Lower leg skin (tissue), 4 donors: Measurements from ENCODE around the gene TSEN2. TPM values are rescaled to one million over a fixed set of nuclear protein-coding genes. Genes with fewer than 3 reads are reported as not detected.

ENCODE experiments used
- DNase-seq, 2 donors: peaks; one replicate each; pipeline ENCODE4 v3.0.0-alpha.2; 2019; ENCODE audit warnings: low spot score in 2 of 2
- H3K4me3 ChIP-seq: fragments of 200-600 bp; sonication (generic); 2 replicates; pipeline ENCODE4 v1.5.1; 2017; ENCODE audit warnings: mild to moderate bottlenecking, low read depth; ENCODE audit not compliant: poor library complexity, severe bottlenecking
- POLR2A ChIP-seq, 2 donors: fragments of 450-650 bp; IDR thresholded peaks; one replicate each; pipeline ENCODE4 v1.6.1; 2016 to 2017; ENCODE audit warnings: antibody characterized with exemption in 2 of 2, mild to moderate bottlenecking in 1 of 2, moderate library complexity in 1 of 2
- WGBS, 2 donors: methylation state at CpG; one replicate each; pipeline ENCODE4 v1.1.5; 2018; 5-methylcytosine and 5-hydroxymethylcytosine counted together
- intact Hi-C: fragments of 100-400 bp; cut with DNase I; formaldehyde crosslinking; loops from one replicate; pipeline ENCODE4 v1.15.0; 2023; ENCODE audit warnings: low total_unique reads
- total RNA-seq, 4 donors: library from RNA; depleted of rRNA; stranded (reverse); fragments of >200 nt; gene quantifications; one replicate each; pipeline ENCODE4 v1.1.0, GENCODE V29; 2016
- TF ChIP-seq, protein P1 (sequence below), 3 donors: fragments of 450-650 bp; IDR thresholded peaks; one replicate each; pipeline ENCODE4 v1.5.1; 2016; ENCODE audit warnings: antibody characterized with exemption in 3 of 3, mild to moderate bottlenecking in 3 of 3, moderate library complexity in 2 of 3

Gene TSEN2
- total RNA-seq, 4 donors from 2014 or later: 7.8 to 17.8 (median 12.7) TPM

DNA sequence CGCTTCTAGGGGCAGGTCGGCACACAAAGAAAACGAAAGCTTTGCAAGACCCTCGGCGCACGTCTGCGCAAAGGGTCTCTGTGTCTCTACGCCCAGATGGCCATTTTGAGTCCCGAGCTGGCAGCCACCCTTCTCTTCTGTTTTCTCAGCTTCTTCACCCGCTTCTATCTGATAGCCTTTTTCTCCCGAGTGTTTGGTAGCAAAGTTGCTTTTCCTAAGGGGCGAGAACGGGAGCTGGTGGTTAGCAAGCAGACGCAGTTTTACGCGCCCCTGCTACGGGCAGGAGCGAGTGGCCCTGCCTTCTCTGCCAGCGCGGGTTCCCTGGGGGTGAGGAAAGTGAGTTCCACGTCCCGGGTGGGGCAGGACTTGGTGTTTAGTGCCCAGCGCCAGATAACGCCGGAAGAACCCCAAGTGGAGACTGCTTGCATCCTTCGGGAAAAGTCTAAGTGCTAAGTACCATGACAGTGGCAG lies 69.7 kb downstream of the TSEN2 start:
- TF ChIP-seq, protein P1, sequence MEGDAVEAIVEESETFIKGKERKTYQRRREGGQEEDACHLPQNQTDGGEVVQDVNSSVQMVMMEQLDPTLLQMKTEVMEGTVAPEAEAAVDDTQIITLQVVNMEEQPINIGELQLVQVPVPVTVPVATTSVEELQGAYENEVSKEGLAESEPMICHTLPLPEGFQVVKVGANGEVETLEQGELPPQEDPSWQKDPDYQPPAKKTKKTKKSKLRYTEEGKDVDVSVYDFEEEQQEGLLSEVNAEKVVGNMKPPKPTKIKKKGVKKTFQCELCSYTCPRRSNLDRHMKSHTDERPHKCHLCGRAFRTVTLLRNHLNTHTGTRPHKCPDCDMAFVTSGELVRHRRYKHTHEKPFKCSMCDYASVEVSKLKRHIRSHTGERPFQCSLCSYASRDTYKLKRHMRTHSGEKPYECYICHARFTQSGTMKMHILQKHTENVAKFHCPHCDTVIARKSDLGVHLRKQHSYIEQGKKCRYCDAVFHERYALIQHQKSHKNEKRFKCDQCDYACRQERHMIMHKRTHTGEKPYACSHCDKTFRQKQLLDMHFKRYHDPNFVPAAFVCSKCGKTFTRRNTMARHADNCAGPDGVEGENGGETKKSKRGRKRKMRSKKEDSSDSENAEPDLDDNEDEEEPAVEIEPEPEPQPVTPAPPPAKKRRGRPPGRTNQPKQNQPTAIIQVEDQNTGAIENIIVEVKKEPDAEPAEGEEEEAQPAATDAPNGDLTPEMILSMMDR (IDR thresholded peaks at IDR 0.05): no peak
- TF ChIP-seq POLR2A (IDR thresholded peaks at IDR 0.05): no peak
- no peak overlapping the region for H3K4me3 ChIP-seq
- 6 to 22% methylated on average over 26 of the region's 26 CpGs for WGBS, 2 donors
- intact Hi-C loops: no loop called here
- DNase-seq: peak in 1 of 2 donors; percentile 85

DNA sequence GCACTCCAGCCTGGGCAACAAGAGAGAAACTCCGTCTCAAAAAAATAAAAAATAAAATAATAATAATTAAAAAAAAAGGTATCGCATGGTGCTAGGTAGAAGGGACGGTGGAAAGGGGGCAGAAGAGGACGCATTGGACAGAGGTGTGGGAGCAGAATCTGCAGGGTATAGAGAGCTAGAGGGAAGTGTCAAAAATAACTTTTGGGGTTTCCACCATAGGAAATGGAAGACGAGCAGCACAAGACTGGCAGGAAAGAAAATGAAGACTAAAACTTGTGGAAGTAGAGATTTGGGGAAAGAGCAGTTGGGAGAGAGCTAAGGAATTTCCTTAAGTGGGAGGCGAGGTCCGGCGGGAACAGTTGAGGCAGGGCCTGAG lies 72.0 kb downstream of the TSEN2 start:
- WGBS, 2 donors: 3% methylated on average over 8 of the region's 8 CpGs
- intact Hi-C loops: no loop called here
- peak in 1 of 2 donors; percentile 74 for DNase-seq
- TF ChIP-seq, protein P1 (IDR thresholded peaks at IDR 0.05): no peak
- H3K4me3 ChIP-seq: peak overlapping the region; percentile 18

DNA sequence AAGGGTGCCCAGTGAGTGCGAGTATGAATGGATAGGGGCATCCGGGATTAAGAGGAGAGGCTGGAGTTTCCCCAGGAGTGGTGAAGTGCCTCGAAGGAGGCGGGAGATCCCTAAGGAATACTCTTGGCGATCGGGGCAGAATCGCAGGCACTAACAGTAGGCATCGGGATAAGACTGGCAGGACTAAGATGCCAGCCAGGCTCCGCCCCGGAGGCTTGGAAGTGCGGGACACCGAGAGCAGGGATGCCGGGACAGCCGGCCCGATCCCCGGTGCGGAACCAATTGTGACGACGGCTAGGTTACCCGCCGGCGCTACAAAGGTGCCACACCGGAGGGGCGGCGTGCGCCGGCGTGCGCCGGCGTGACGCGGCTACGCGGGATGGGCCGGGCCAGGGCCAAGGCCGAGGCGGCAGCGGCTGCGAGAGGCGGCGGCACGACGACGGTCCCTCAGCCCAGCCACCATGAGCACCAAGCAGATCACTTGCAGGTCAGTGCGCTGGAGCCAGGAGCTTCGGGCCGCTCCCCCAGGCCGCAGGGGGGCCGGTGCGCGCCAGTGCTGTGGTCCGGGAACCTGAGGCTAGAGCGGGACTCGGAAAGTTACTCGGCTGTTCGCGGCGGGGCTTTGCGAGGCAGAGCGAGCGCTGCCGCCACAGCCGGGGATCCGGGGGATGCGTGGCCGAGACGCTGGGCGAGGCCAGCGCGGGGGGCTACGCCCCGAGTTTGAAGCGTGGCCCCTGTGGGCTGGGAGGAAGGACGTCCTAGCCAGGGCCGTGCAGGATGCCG lies 72.6 kb downstream of the TSEN2 start, which contains the start of gene MKRN2:
TSS of gene MKRN2 (plus strand) at position 398 of the 783 bp plus-strand sequence. CDS start at position 462, 64 bp downstream.
- peak; percentile 80 to 97 for DNase-seq
- TF ChIP-seq POLR2A (IDR thresholded peaks at IDR 0.05): peak in 1 of 2 donors; percentile 94
- TF ChIP-seq, protein P1 (IDR thresholded peaks at IDR 0.05): no peak
- intact Hi-C loops: no loop called here
- peak within 1 kb of the TSS; percentile 91 for H3K4me3 ChIP-seq
- WGBS, 2 donors: 0% methylated on average over 25 to 55 of the region's 77 CpGs

DNA sequence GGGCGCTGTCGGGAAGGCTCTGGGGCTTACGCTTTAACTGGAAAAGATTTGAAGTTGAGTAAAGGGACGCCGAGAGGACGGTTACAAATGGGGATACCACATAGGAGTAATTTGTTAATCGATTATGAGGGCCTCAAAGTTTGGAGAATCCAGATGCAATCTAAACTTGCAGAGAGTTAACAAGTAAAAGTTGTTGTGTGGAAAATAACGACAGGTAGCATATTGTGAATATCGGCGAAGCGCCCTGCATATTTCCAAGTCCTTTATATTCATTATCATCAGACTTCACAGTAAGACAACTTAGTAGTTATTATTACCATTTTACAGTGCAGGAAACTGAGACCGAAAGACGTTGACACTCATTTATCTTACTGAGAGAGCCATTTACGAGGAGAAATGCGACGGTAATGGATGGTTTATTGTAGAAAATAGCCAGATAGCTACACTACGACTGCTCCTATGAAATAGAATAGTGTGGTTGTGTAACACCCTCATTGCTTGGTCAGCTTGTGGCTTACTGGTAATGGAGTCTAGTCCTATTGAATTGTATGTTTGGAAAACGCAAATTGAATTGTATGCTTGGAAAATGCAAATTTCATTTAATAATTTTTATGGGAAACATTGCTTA lies 73.3 kb downstream of the TSEN2 start:
- peak overlapping the region; percentile 91 for H3K4me3 ChIP-seq
- no peak for TF ChIP-seq POLR2A (IDR thresholded peaks at IDR 0.05)
- TF ChIP-seq, protein P1 (IDR thresholded peaks at IDR 0.05): no peak
- intact Hi-C loops: no loop called here
- DNase-seq: no peak
- WGBS, 2 donors: 1% methylated on average over 18 of the region's 18 CpGs

DNA sequence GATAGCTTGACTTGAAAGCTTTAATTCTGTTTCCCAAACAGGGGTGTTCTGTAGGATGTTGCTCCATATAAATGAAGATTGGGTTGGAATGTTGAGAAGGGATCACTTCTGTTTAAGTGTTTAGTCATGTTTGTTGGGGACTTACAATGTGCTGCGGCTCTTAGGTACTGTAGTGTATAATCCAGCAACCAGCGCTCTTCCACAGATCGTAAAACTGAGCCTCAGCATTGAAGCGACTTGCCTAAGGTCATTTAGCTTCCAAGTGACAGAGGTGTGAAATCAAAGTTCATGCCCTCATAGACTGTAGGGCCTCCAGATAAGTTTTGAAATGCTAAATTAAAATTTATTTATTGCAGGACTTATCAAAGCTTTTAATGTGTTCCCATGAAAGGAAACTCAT lies 74.4 kb downstream of the TSEN2 start:
- DNase-seq: peak in 1 of 2 donors; percentile 3
- WGBS, 2 donors: 49 to 63% methylated on average over 4 of the region's 4 CpGs
- TF ChIP-seq, protein P1 (IDR thresholded peaks at IDR 0.05): no peak
- no peak for TF ChIP-seq POLR2A (IDR thresholded peaks at IDR 0.05)
- intact Hi-C loops: no loop called here
- no peak overlapping the region for H3K4me3 ChIP-seq
